GM21619 (cell line): Measurements from ENCODE around the gene VRK1.

Experiments
- ATAC-seq: cut with Tn5 transposase; IDR thresholded peaks from one replicate; pipeline ENCODE4 v1.9.1; 2021; ENCODE audit not compliant: unreplicated experiment

The VRK1 gene

GRCh38 chr14:96915478-96915877, 118.3 kb downstream of the VRK1 start:
- ATAC-seq: no peak

DNA sequence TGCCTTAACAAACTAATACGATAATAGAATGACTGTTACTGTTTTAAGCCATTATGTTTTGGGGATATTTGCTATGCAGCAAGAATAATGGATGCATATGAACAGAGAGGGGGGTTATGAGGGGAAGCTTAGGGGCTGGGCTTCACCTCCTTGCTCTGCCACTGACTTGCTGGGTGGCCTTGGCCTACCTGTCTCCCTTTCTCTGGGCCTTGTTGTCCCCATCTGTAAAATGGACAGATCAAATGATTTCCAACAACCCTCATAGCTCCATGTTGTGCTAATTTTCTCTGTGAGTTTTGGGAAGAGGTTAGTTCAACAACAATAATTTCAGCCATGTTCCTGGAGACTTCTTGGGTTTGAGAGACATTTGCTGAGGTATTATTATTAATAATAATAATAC, 119.6 kb downstream of the VRK1 start:
- no peak for ATAC-seq

- ATAC-seq: no peak
Observed at GRCh38 chr14:96917442-96917963, 120.3 kb downstream of the VRK1 start.

DNA sequence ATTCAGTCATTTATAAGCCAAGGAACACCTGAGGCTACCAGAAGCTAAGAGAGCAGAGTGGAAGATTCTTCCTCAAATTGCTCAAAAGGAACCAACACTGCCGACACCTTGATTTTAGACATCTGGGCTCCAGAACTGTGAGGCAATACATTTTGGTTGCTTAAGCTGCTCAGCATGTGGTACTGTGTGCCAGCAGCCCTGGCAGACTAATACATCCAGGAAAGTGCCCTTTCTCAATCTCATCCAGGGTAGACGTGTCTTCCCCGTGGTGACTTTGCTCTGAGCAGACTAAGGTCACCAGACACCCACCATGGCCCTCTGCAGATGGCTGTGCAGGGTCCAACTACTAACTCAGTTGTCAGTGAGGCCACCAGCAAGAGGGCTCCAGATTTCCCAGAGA, 122.8 kb downstream of the VRK1 start:
- no peak for ATAC-seq

DNA sequence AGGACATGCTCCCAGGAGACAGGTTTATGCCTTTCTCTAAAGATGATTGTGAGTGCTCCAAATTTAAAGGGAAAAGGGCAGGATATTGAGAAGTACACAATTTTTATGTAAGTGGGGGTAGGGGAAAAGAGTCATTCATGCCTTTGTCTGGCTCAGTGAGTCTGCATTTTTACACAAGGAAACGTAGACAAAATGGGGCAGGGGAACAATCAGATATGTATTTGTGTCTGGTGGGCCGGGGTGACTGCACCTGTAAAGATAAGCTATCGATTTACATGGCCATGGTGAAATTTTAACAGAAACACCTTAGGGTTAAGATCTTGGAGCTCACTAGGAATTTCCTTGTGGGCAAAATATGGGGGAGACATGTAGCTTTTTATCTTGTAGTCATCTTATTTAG, 123.6 kb downstream of the VRK1 start:
- no peak for ATAC-seq

DNA sequence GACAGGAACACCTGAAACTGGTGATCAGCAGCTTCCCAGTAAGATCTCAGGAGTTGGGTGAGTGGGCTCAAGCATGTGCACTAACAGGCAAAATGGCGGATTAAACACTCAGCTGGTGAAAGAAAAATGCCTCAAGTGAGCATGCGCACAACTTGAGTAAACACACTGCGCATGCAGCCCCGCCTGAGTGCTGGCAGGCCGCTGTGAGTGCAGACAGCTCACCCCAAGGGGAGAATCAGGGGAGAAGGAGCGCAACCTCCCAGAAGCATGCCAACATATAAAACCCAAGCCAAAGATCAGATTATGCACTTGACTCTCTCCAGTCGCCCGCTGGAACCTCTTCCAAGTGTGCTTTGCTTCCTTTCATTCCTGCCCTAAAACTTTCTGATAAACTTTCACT, 125.8 kb downstream of the VRK1 start:
- no peak for ATAC-seq

DNA sequence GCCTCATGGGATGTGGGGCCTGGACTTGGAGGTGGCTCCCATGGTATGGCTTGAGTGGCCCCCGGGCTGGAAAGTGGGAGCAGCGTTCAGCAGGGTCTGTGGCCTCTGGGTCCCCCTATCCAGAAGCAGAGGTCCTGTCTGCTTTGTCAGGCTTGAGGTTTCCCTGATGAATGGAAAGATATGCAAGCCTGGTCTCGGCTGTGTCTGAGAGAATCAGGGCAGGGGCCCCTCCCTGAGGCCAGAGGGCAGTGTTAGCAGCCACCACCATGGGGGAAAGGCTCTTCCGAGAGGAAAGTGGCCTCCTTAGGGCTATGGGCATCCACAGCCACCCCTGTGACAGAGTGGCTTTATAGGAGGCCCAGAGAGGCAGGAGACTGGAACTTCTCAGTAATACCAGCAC, 128.2 kb downstream of the VRK1 start:
- no peak for ATAC-seq

DNA sequence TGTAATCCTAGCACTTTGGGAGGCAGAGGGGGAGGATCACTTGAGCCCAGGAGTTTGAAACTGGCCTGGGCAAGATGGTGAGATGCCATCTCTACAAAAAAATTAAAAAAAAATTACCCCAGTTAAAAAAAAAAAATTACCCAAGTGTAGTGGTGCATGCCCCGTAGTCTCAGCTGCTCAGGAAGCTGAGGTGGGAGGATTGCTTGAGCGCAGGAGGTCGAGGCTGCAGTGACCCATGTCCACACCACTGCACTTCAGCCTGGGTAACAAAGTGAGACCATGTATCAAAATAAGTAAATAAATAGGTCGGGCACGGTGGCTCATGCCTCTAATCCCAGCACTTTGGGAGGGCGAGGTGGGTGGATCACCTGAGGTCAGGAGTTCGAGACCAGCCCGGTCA, 128.8 kb downstream of the VRK1 start:
- ATAC-seq: no peak

GRCh38 chr14:96928779-96929380, 131.7 kb downstream of the VRK1 start:
- no peak for ATAC-seq

DNA sequence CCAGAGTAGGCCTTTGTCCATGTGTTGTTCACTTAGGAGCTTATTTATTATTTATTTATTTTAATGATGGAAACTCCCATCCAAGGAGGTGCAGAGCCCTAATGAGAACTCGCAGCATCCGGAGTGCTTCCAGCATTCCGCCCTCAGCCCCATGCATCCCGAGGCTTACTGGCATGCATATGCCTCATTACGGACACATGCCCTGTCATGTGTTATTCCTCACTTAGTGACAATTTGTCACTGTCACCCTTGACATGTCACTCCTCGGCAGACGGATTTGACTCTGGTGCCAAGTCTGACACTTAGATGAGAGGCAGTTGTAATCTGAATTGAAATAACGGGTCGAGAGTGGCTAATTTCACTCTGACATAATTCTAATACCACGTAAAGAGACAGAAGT, 132.8 kb downstream of the VRK1 start:
- no peak for ATAC-seq

GRCh38 chr14:96930526-96930925, 133.3 kb downstream of the VRK1 start:
- no peak for ATAC-seq
